GM23248 (cell line): ENCODE data around the gene GDPD5.

Experiments used
- EZH2 ChIP-seq: fragments of 200-600 bp; sonication (generic); IDR thresholded peaks from 2 replicates; pipeline ENCODE4 v1.6.1; 2018; ENCODE audit warnings: antibody characterized with exemption, mild to moderate bottlenecking; ENCODE audit not compliant: insufficient read depth, poor library complexity, severe bottlenecking
- EZH2phosphoT487 ChIP-seq: fragments of 200-600 bp; sonication (generic); IDR thresholded peaks from 2 replicates; pipeline ENCODE4 v1.6.1; 2018; ENCODE audit warnings: antibody characterized with exemption, moderate library complexity, mild to moderate bottlenecking, low read depth; ENCODE audit not compliant: insufficient read depth

DNA sequence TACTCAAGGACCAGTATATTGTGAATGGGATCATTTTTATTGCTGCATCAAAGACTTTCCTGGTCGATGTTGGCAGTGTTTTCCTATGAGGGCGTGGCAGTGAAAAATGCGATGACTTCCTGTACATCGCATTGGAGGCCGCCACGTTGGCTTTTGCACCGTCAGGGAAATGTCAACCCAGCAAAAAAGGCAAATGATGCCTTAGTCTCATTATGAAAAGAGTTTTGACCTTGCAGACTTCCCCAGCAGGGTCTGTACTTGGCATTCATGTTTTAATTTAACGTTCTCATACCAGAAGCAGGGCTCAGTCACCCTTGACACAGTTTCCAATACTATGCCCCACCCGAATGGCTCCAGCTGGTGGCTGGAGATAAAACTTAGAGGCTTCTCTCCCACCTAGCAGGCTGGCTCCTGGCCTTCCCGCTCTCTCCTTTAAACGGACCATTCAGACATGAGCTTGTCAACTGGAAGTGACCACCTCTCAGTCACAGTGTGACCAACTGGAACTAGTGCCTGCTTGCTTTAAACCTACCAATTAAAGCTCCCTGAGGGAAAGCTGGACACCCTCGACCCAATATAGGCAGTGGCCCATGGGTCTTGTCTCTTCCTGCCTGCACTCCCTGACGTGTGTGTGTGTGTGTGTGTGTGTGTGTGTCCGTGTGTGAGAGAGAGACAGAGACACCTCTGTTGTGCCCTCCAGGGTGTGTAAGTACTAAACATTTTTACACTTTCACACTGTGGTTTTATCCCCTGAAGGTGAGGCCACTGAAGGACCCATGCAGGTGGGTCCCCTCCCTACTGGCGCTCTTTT lies 8.7 kb upstream of the GDPD5 start:
- TF ChIP-seq EZH2phosphoT487: no peak
- TF ChIP-seq EZH2: no peak
